Calu3 (cell line): ENCODE results near the gene HMCN2. TPM values are rescaled to one million over a fixed set of nuclear protein-coding genes. Genes with fewer than 3 reads are reported as not detected.

Experiments used
- BruUV-seq: library from RNA; stranded (reverse); fragments of 400-500 nt; replicated peaks from 2 replicates; lab custom pipeline; 2021; lab: Mats Ljungman, UMichigan
- CTCF ChIA-PET: fragments of 300-600 bp; sonication (Branson Sonifier 250); formaldehyde crosslinking; loops from one replicate; lab custom pipeline; 2022; ENCODE audit warnings: antibody characterized with exemption; lab: Charles Lee
- DNase-seq: peaks from one replicate; pipeline ENCODE4 v3.0.0; 2022
- H3K27ac Mint-ChIP-seq: one replicate; pipeline ENCODE4 v1.8.0; 2022; ENCODE audit warnings: mixed read lengths; ENCODE audit not compliant: unreplicated experiment
- H3K27me3 Mint-ChIP-seq: one replicate; pipeline ENCODE4 v1.8.0; 2022; ENCODE audit warnings: mixed read lengths; ENCODE audit not compliant: unreplicated experiment
- H3K36me3 Mint-ChIP-seq: one replicate; pipeline ENCODE4 v1.8.0; 2022; ENCODE audit warnings: mild to moderate bottlenecking, moderate library complexity, mixed read lengths; ENCODE audit not compliant: insufficient read depth, unreplicated experiment
- H3K4me1 Mint-ChIP-seq: one replicate; pipeline ENCODE4 v1.8.0; 2022; ENCODE audit warnings: mild to moderate bottlenecking, low read depth, mixed read lengths; ENCODE audit not compliant: unreplicated experiment
- H3K4me3 Mint-ChIP-seq: one replicate; pipeline ENCODE4 v1.8.0; 2022; ENCODE audit warnings: mild to moderate bottlenecking, low read depth, moderate library complexity, mixed read lengths; ENCODE audit not compliant: unreplicated experiment
- H3K9me3 Mint-ChIP-seq: one replicate; pipeline ENCODE4 v1.8.0; 2022; ENCODE audit warnings: low read depth, mixed read lengths; ENCODE audit not compliant: unreplicated experiment
- CTCF ChIP-seq: fragments of 200-600 bp; IDR thresholded peaks from one replicate; pipeline ENCODE4 v1.8.0; 2022; ENCODE audit warnings: antibody characterized with exemption; ENCODE audit not compliant: unreplicated experiment
- intact Hi-C: fragments of 100-400 bp; cut with micrococcal nuclease; formaldehyde crosslinking; loops from one replicate; pipeline ENCODE4 v1.10.0; 2022; ENCODE audit not compliant: unreplicated experiment
- total RNA-seq: library from RNA; stranded (reverse); gene quantifications from 2 replicates; pipeline ENCODE4 v1.2.3, GENCODE V29; 2022

HMCN2 gene
- total RNA-seq, 1 experiment from 2014 or later = not detected

GRCh38 chr9:130352586-130353285 is 87.2 kb downstream of the HMCN2 start:
- TF ChIP-seq CTCF = no peak
- H3K4me1 Mint-ChIP-seq = no peaks in the 10 kb centered on the region
- H3K4me3 Mint-ChIP-seq = no peak overlapping the region
- H3K36me3 Mint-ChIP-seq = no peaks in the 10 kb centered on the region
- CTCF ChIA-PET = no interaction called here
- intact Hi-C loops = no loop called here
- no TSS peak for BruUV-seq
- H3K27me3 Mint-ChIP-seq = no peaks in the 10 kb centered on the region
- no peak overlapping the region for H3K27ac Mint-ChIP-seq
- no peak for DNase-seq
- H3K9me3 Mint-ChIP-seq = peaks cover 3% of the 10 kb centered on the region

- no peak for TF ChIP-seq CTCF
- CTCF ChIA-PET = no interaction called here
- no peaks in the 10 kb centered on the region for H3K27me3 Mint-ChIP-seq
- no peaks in the 10 kb centered on the region for H3K36me3 Mint-ChIP-seq
- BruUV-seq = no TSS peak
- no peak overlapping the region for H3K4me3 Mint-ChIP-seq
- peaks cover 3% of the 10 kb centered on the region for H3K9me3 Mint-ChIP-seq
- DNase-seq = no peak
- H3K27ac Mint-ChIP-seq = no peak overlapping the region
- intact Hi-C loops = no loop called here
- no peaks in the 10 kb centered on the region for H3K4me1 Mint-ChIP-seq
These were observed 88.8 kb downstream of the HMCN2 start for GRCh38 chr9:130354378-130354777.

GRCh38 chr9:130354806-130355205 is 89.2 kb downstream of the HMCN2 start:
- Mint-ChIP-seq H3K27ac (no peak overlapping the region), H3K27me3 (peaks cover under 1% of the 10 kb centered on the region), H3K4me3 (no peak overlapping the region), H3K9me3 (peaks cover 3% of the 10 kb centered on the region), H3K36me3 (no peaks in the 10 kb centered on the region), H3K4me1 (no peaks in the 10 kb centered on the region)
- BruUV-seq = no TSS peak
- intact Hi-C loops = no loop called here
- TF ChIP-seq CTCF = no peak
- DNase-seq = no peak
- CTCF ChIA-PET = no interaction called here

GRCh38 chr9:130356033-130356432 is 90.5 kb downstream of the HMCN2 start:
- Mint-ChIP-seq H3K4me1 (no peaks in the 10 kb centered on the region), H3K27me3 (peaks cover 13% of the 10 kb centered on the region), H3K36me3 (no peaks in the 10 kb centered on the region), H3K4me3 (no peak overlapping the region), H3K27ac (no peak overlapping the region), H3K9me3 (peaks cover 3% of the 10 kb centered on the region)
- DNase-seq = no peak
- no peak for TF ChIP-seq CTCF
- intact Hi-C loops = no loop called here
- CTCF ChIA-PET = interaction anchor here (0.6 kb wide), 1 partner anchor 258 kb away, joined by 4 read pairs; no protein-coding TSS in a partner anchor
- no TSS peak for BruUV-seq
